A549 (cell line): Measurements from ENCODE around the gene SAG. TPM values are rescaled to one million over a fixed set of nuclear protein-coding genes. Genes with fewer than 3 reads are reported as not detected.

Source experiments
- ATAC-seq, 2 experiments: fragments of 200-7000 bp in 1 of 2; fragments of >200 bp in 1 of 2; cut with Nextera tagmentation in 1 of 2; cut with Tn5 transposase in 1 of 2; 3 replicates each; pipeline versions ENCODE4 v1.8.0 to v1.9.1; 2018 to 2020; ENCODE audit warnings: mild to moderate bottlenecking in 1 of 2, moderate library complexity in 1 of 2
- CTCF ChIA-PET: fragments of 300-600 bp; sonication (Branson Sonifier 250); formaldehyde crosslinking; extraction: SDS; loops from one replicate; lab custom pipeline; 2021; ENCODE audit warnings: antibody characterized with exemption, inconsistent platforms; lab: Yijun Ruan, JAX
- POLR2A ChIA-PET: fragments of 350-600 bp; formaldehyde crosslinking; extraction: SDS; loops from one replicate; lab custom pipeline; 2021; ENCODE audit warnings: antibody characterized with exemption, inconsistent platforms; lab: Yijun Ruan, JAX
- DNase-seq, 2 experiments: peaks; one replicate each; pipeline versions ENCODE4 v3.0.0 to v3.0.0-alpha.2; 2011 to 2016; ENCODE audit warnings: low read depth in 1 of 2, low spot score in 1 of 2
- FAIRE-seq: peaks from 2 replicates; lab custom pipeline; 2011; peaks lifted over from hg19 to GRCh38; lab: Jason Lieb, UNC
- H3K27ac ChIP-seq, 2 experiments: fragments of >200 bp; sonication (Bioruptor Twin); formaldehyde crosslinking; 3 replicates each; pipeline ENCODE4 v1.5.1; 2016 to 2017
- H3K4me1 ChIP-seq: fragments of >200 bp; sonication (Bioruptor Twin); formaldehyde crosslinking; 3 replicates; pipeline ENCODE4 v1.6.1; 2016
- H3K4me2 ChIP-seq: fragments of >200 bp; sonication (Bioruptor Twin); formaldehyde crosslinking; 3 replicates; pipeline ENCODE4 v1.6.1; 2016
- H3K4me3 ChIP-seq: fragments of >200 bp; sonication (Bioruptor Twin); formaldehyde crosslinking; 3 replicates; pipeline ENCODE4 v1.5.1; 2016
- H3K9me3 ChIP-seq: fragments of >200 bp; sonication (Bioruptor Twin); formaldehyde crosslinking; 3 replicates; pipeline ENCODE4 v1.6.1; 2016
- ATOH8 ChIP-seq: fragments of 250-450 bp; sonication (Bioruptor Pico); IDR thresholded peaks from 2 replicates; pipeline ENCODE4 v1.5.0; 2020; ENCODE audit warnings: low read depth, mild to moderate bottlenecking, moderate library complexity
- CBX2 ChIP-seq: fragments of 200-600 bp; sonication (generic); IDR thresholded peaks from 2 replicates; pipeline ENCODE4 v1.6.1; 2016; ENCODE audit warnings: low read depth, mild to moderate bottlenecking, borderline replicate concordance
- CBX8 ChIP-seq: fragments of 200-600 bp; sonication (generic); IDR thresholded peaks from 2 replicates; pipeline ENCODE4 v1.6.1; 2016
- CEBPB ChIP-seq, 2 experiments: fragments of >200 bp in 1 of 2; sonication (Bioruptor Twin) in 1 of 2; formaldehyde crosslinking in 1 of 2; IDR thresholded peaks; 2 replicates each; pipeline ENCODE4 v1.6.1; 2012 to 2016
- E2F6 ChIP-seq: IDR thresholded peaks from 2 replicates; pipeline ENCODE4 v1.6.1; 2012; ENCODE audit warnings: low read depth, borderline replicate concordance
- EHF ChIP-seq: fragments of 250-450 bp; sonication (Bioruptor Pico); IDR thresholded peaks from 2 replicates; pipeline ENCODE4 v1.5.0; 2020; ENCODE audit warnings: mild to moderate bottlenecking
- ELK1 ChIP-seq: fragments of 150-350 bp; IDR thresholded peaks from 2 replicates; pipeline ENCODE4 v1.6.1; 2014; ENCODE audit warnings: low read depth, mild to moderate bottlenecking, low read length
- ESRRA ChIP-seq: fragments of 150-350 bp; IDR thresholded peaks from 2 replicates; pipeline ENCODE4 v1.6.1; 2014; ENCODE audit warnings: mild to moderate bottlenecking, low read length, borderline replicate concordance
- HMGXB4 ChIP-seq: fragments of 250-450 bp; sonication (Bioruptor Pico); IDR thresholded peaks from 2 replicates; pipeline ENCODE4 v1.5.0; 2021; ENCODE audit warnings: mild to moderate bottlenecking, moderate library complexity, borderline replicate concordance
- HOXB13 ChIP-seq: fragments of 250-450 bp; sonication (Bioruptor Pico); IDR thresholded peaks from 2 replicates; pipeline ENCODE4 v1.5.0; 2020; ENCODE audit warnings: low read depth, mild to moderate bottlenecking, moderate library complexity
- HOXB5 ChIP-seq: fragments of 250-450 bp; sonication (Bioruptor Pico); IDR thresholded peaks from 2 replicates; pipeline ENCODE4 v1.5.0; 2020; ENCODE audit warnings: mild to moderate bottlenecking, moderate library complexity
- KDM5A ChIP-seq: fragments of 200-600 bp; sonication (generic); IDR thresholded peaks from 2 replicates; pipeline ENCODE4 v1.6.1; 2016; ENCODE audit warnings: antibody characterized with exemption, mild to moderate bottlenecking
- MAFK ChIP-seq: fragments of 450-650 bp; IDR thresholded peaks from 2 replicates; pipeline ENCODE4 v1.6.1; 2014; ENCODE audit not compliant: partially characterized antibody
- NPAS2 ChIP-seq: fragments of 250-450 bp; sonication (Bioruptor Pico); IDR thresholded peaks from 2 replicates; pipeline ENCODE4 v1.8.0; 2022; ENCODE audit warnings: mild to moderate bottlenecking, moderate library complexity, borderline replicate concordance
- NR3C1 ChIP-seq: fragments of >200 bp; sonication (Bioruptor Twin); formaldehyde crosslinking; IDR thresholded peaks from 3 replicates; pipeline ENCODE4 v1.6.1; 2017
- PHF8 ChIP-seq: fragments of 200-600 bp; sonication (generic); IDR thresholded peaks from 2 replicates; pipeline ENCODE4 v1.6.1; 2016; ENCODE audit warnings: low read depth, mild to moderate bottlenecking, antibody characterized with exemption, moderate library complexity, borderline replicate concordance
- RARB ChIP-seq: fragments of 250-450 bp; sonication (Bioruptor Pico); IDR thresholded peaks from 2 replicates; pipeline ENCODE4 v1.8.0; 2021; ENCODE audit warnings: mild to moderate bottlenecking, moderate library complexity
- RCOR1 ChIP-seq: fragments of 150-350 bp; IDR thresholded peaks from 2 replicates; pipeline ENCODE4 v1.6.1; 2014; ENCODE audit warnings: antibody characterized with exemption, low read length, low read depth
- RFX5 ChIP-seq: fragments of 450-650 bp; IDR thresholded peaks from 2 replicates; pipeline ENCODE4 v1.7.1; 2014; ENCODE audit warnings: antibody characterized with exemption, mild to moderate bottlenecking, moderate library complexity
- SREBF2 ChIP-seq: fragments of 450-650 bp; IDR thresholded peaks from 2 replicates; pipeline ENCODE4 v1.6.1; 2014; ENCODE audit warnings: mild to moderate bottlenecking, moderate library complexity
- TP53 ChIP-seq: fragments of 250-450 bp; sonication (Bioruptor Pico); IDR thresholded peaks from 2 replicates; pipeline ENCODE4 v1.5.0; 2021; ENCODE audit warnings: mild to moderate bottlenecking, moderate library complexity
- USF2 ChIP-seq: fragments of 450-650 bp; IDR thresholded peaks from 2 replicates; pipeline ENCODE4 v1.6.1; 2014; ENCODE audit warnings: antibody characterized with exemption
- ZNF302 ChIP-seq: fragments of 250-450 bp; sonication (Bioruptor Pico); IDR thresholded peaks from 2 replicates; pipeline ENCODE4 v1.9.0; 2021; ENCODE audit warnings: inconsistent platforms, mild to moderate bottlenecking, moderate library complexity
- WGBS: methylation state at CpG from one replicate; pipeline ENCODE4 v1.1.6; 2017; ENCODE audit errors: missing lambda C conversion rate; 5-methylcytosine and 5-hydroxymethylcytosine counted together
- polyA plus RNA-seq, 4 experiments: library from polyadenylated mRNA; depleted of rRNA in 3 of 4; stranded (reverse); fragments of >200 nt; fragmentation: RNase III in 1 of 4; extraction: RNeasy Plus Mini Kit Qiagen cat#74134 plus additional on column Dnase treatment in 1 of 4; gene quantifications; 2 replicates in 3 of 4; 3 replicates in 1 of 4; pipeline ENCODE4 v1.2.3, GENCODE V29; 2011 to 2017

Gene SAG
- polyA plus RNA-seq, 2 of the 4 experiments (the other 2 are of a cell fraction), result not detected

- Histone ChIP-seq H3K4me3 (no peak overlapping the region), H3K9me3 (no peaks in the 10 kb centered on the region), H3K27ac (no peak overlapping the region), H3K4me2 (peak overlapping the region; percentile 94), H3K4me1 (peaks cover 55% of the 10 kb centered on the region)
- ATAC-seq, result no peak
- POLR2A ChIA-PET, result no interaction called here
- TF ChIP-seq SREBF2 (no peak), NR3C1 (no peak), TP53 (no peak), ELK1 (no peak), USF2 (no peak), ZNF302 (CRISPR knock-in tag) (no peak), CBX8 (no peak), MAFK (no peak), EHF (no peak), RFX5 (no peak), HOXB5 (CRISPR knock-in tag) (no peak), ESRRA (no peak), HOXB13 (CRISPR knock-in tag) (no peak), ATOH8 (CRISPR knock-in tag) (no peak), PHF8 (no peak), HMGXB4 (CRISPR knock-in tag) (no peak), RARB (no peak)
- 89% methylated on average over 4 of the region's 4 CpGs for WGBS
- FAIRE-seq, result no peak
- no peak for DNase-seq
- CTCF ChIA-PET, result interaction anchor here (1.1 kb wide), 1 partner anchor 474 kb away, joined by 3 read pairs; no protein-coding TSS in a partner anchor
These were observed 50.7 kb downstream of the SAG start for GRCh38 chr2:233358335-233358734.

- DNase-seq (no peak), FAIRE-seq (no peak), ATAC-seq (no peak)
- no peaks in the 10 kb centered on the region for H3K9me3 ChIP-seq
- no peak overlapping the region for H3K4me3 ChIP-seq
- ChIA-PET CTCF (interaction anchor here (2.6 kb wide), 1 partner anchor 13 kb away, joined by 9 read pairs; no protein-coding TSS in a partner anchor), POLR2A (no interaction called here)
- H3K4me1 ChIP-seq, result peaks cover 53% of the 10 kb centered on the region
- 96% methylated on average over 6 of the region's 6 CpGs for WGBS
- TF ChIP-seq E2F6, result no peak
- TF ChIP-seq EHF, result no peak
- no peak for TF ChIP-seq ZNF302 (CRISPR knock-in tag)
- no peak for TF ChIP-seq RCOR1
- no peak for TF ChIP-seq CBX2
- TF ChIP-seq USF2, result no peak
- TF ChIP-seq PHF8, result no peak
- TF ChIP-seq NPAS2 (CRISPR knock-in tag), result no peak
- TF ChIP-seq KDM5A, result no peak
- no peak for TF ChIP-seq CEBPB (IDR thresholded peaks at IDR 0.05)
- peak overlapping the region; percentile 94 for H3K4me2 ChIP-seq
- H3K27ac ChIP-seq, result no peak overlapping the region
These were observed 51.3 kb downstream of the SAG start for GRCh38 chr2:233358947-233359346.
